ENCODE results near the gene PIP4K2A.
"Not testable (repeated sequence)": the region's sequence is repeated elsewhere in the genome, so short reads cannot be mapped to it uniquely, and the experiment has no call there.

PIP4K2A gene

GRCh38 chr10:22714479-22715289, at the start of gene PIP4K2A:
TSS of gene PIP4K2A (minus strand) at chr10:22714578. CDS start at chr10:22714326, 252 bp downstream.
- DNase-seq = peak; percentile 17

- no peak for DNase-seq
Observed at GRCh38 chr10:22761569-22762220, 47.3 kb upstream of the PIP4K2A start.

DNA sequence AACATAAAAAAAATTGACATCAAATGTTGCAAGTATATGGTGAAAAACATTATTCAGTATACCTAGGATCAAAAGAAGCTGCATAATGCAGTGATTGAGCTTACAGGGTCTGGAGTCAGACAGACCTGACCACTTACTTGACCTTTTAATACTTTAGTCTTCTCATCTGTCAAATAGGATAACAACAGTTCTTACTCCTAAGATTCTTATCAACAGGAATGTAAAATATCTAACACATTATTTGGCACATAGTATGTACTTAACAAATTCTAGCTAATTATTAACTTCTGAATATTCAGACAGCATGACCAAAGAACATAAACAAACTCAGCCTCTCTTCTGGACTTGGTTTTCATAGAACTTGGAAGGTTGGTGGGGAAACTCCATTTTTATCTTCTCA, 45.6 kb upstream of the PIP4K2A start:
- no peak for DNase-seq

GRCh38 chr10:22758867-22759266, 44.5 kb upstream of the PIP4K2A start:
- DNase-seq = no peak

GRCh38 chr10:22754296-22754695, 39.9 kb upstream of the PIP4K2A start:
- DNase-seq = no peak

GRCh38 chr10:22753786-22754185, 39.4 kb upstream of the PIP4K2A start:
- DNase-seq = no peak

- no peak for DNase-seq
Observed at GRCh38 chr10:22752272-22752889, 38.0 kb upstream of the PIP4K2A start.

DNA sequence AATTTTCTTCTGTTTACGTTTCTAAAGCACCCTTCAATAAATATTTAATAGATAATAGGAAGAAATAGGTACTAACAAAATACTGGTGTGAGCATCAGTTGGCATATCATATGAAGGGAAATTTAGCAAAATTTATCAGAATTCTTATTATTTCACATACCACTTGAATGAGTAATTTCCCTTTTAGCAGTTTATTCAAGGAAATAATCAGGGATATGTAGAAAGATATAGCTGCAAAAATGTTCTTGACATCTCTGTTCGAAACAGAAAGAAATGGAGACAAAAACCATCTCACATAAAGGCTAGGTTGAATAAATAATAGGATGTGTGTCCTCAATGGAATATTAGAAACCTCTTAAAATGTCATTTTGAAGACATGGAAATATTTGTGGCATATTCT, 35.8 kb upstream of the PIP4K2A start:
- DNase-seq = no peak

GRCh38 chr10:22744858-22745257, 30.5 kb upstream of the PIP4K2A start:
- not testable (repeated sequence) for DNase-seq

DNA sequence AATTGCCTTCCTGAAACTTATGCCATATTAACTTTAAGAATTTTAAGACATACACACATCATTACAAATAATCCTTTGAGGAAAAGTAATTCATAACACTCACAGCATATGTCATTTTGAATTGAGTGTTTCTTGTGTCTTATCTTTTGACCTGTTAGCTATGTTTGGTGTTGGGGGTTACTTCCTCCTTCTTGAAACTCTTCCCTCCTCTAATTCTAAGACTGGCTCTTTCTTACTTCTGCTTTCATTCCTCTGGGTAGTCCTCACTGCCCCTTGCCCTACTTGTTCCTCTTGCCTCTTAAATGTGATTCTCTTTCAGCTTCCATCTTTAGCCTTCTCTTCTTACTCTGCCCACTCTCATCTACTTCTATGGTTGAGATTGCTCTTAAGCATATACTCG, 28.3 kb upstream of the PIP4K2A start:
- DNase-seq = no peak

- not testable (repeated sequence) for DNase-seq
Observed at GRCh38 chr10:22741631-22742030, 27.3 kb upstream of the PIP4K2A start.

- no peak for DNase-seq
Observed at GRCh38 chr10:22740180-22740579, 25.8 kb upstream of the PIP4K2A start.

DNA sequence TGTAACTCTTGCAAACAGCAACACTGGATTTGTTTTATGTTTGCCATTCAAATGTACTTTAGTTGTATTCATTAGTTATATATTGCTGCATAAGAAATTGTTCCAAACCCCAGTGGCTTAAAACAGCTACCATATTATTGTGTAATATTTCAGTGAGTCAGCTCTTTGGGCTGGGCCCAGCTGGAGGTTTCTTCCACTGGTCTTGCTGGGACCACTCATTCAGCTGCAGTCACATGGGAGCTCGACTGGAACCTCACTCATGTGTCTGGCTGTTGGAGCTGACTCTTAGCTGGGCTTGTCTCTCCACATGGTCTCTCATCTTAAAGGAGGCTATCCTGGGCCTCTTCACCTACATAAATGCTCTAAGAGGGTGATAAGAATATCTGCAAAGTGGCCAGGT, 23.2 kb upstream of the PIP4K2A start:
- no peak for DNase-seq

GRCh38 chr10:22736134-22736533, 21.8 kb upstream of the PIP4K2A start:
- DNase-seq = no peak

GRCh38 chr10:22733992-22734391, 19.6 kb upstream of the PIP4K2A start:
- DNase-seq = no peak

GRCh38 chr10:22727663-22728062, 13.3 kb upstream of the PIP4K2A start:
- DNase-seq = no peak

DNA sequence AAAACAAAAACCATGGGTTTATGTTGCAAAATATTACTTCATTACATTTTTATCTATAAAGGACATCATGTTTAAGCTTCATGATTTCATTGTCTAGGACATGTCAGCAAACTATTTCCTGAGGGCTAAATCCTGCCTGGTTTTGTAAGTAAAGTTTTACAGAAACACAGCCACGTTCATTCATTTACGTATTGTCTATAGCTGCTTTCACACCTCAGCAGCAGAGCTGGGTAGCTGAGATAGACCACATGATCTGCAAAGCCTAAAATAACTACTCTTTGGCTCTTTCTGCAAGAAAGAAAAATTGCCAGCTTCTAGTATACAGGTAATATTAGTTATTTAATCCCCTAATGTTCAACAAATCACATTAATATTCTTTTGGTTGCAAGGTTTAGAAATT, 12.7 kb upstream of the PIP4K2A start:
- no peak for DNase-seq

DNA sequence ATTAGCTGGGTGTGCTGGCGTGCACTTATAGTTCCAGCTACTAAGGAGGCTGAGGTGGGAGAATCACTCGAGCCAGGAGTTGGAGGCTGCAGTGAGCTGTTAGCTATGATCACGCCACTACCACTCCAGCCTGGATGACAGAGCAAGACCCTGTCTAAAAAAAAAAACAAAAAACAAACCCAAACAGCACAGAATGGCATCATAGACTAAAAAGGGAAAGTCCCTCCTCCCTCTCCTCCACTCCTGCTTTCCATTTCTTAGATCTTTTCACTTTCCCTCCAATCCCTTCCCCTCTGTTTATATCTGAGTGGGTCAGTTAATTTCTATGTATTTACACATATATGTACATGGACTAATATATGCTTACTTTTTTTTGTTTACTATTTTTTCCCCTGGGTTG, 10.4 kb upstream of the PIP4K2A start:
- no peak for DNase-seq

DNA sequence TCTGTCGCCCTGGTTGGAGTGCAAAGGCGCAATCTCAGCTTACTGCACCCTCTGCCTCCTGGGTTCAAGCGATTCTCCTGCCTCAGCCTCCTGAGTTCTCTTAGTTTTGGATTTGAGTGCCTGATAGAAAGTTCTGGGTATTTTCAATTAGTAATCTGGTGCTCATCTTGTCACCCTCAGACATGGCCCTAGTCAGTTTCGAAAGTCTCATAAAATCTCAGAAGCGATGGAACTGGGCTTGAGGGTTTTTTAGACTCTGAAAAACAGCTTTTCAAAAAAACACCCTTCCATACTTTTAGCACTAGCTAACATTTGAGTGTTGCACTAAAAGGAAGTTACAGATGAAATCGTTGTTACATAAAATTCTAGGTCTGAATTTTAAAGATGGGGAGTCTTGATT, 9.4 kb upstream of the PIP4K2A start:
- no peak for DNase-seq

DNA sequence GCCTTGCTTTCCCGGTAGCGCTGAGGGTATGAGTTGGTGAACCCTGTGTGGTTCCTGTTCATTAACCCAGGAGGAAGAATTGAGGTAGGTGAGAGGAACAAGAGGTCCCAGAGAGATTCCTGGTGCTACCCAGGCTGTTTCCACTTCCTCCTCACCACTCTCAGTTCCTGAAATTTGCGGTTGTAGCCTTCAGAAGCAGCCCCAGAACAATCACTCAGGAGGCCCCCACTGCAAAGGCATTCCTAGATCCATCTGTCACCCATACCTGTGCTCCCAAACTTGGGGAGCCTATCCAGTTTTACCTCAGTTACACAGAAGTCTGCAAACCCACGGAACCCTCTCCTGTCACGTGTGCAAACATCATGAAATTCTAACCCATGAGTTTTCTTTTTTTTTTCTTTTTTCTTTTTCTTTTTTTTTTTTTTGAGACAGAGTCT, 9.0 kb upstream of the PIP4K2A start:
- DNase-seq = no peak

GRCh38 chr10:22722626-22723169, 8.3 kb upstream of the PIP4K2A start:
- no peak for DNase-seq

- no peak for DNase-seq
Observed at GRCh38 chr10:22720667-22721066, 6.3 kb upstream of the PIP4K2A start.

DNA sequence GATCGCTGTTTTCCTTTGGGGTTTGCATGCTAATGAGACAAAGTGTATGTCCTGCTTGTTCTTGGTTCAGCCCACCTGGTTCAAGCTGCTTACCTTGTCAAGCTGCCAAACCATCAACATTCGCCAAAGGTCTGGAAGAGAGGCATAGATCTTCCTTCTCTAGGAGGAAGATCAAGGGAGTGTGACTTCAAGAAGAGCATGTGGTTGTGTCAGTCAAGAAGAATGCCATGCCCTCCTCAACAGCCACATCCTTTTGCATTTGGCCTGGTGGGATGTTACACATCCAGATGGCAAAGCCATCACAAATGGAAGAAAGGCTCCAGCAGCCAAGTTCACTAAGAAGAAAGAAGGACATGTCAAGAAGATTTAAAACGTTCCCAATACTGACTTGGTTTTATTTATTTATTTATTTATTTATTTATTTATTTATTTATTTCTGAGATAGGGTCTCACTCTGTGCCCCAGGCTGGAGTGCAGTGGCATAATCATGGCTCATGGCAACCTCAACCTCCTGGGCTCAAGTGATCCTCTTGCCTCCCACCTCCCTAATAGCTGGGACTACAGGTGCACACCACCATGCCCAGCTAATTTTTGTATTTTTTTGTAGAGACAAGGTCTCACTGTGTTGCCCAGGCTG, 5.1 kb upstream of the PIP4K2A start:
- no peak for DNase-seq
